Fibroblast of pulmonary artery (primary cell): ENCODE measurements around the gene ZNF619.
A peak's percentile ranks its signal among the peaks of the same experiment; 100 is the strongest.
"Not testable (repeated sequence)": the region's sequence is repeated elsewhere in the genome, so short reads cannot be mapped to it uniquely, and the experiment has no call there.

Experiments used
- DNase-seq: peaks from one replicate; pipeline ENCODE4 v3.0.0-alpha.2; 2010; ENCODE audit warnings: low read depth
- H3K4me3 ChIP-seq: replicated peaks from 2 replicates; pipeline ENCODE4 v1.5.1; 2011; ENCODE audit warnings: low read depth, mild to moderate bottlenecking, control low read depth, low read length, moderate library complexity
- TF ChIP-seq, protein P1 (sequence below): IDR thresholded peaks from 2 replicates; pipeline ENCODE4 v1.5.1; 2011; ENCODE audit warnings: mild to moderate bottlenecking, control low read depth, low read length, inconsistent platforms; ENCODE audit errors: missing control alignments

Gene ZNF619

DNA sequence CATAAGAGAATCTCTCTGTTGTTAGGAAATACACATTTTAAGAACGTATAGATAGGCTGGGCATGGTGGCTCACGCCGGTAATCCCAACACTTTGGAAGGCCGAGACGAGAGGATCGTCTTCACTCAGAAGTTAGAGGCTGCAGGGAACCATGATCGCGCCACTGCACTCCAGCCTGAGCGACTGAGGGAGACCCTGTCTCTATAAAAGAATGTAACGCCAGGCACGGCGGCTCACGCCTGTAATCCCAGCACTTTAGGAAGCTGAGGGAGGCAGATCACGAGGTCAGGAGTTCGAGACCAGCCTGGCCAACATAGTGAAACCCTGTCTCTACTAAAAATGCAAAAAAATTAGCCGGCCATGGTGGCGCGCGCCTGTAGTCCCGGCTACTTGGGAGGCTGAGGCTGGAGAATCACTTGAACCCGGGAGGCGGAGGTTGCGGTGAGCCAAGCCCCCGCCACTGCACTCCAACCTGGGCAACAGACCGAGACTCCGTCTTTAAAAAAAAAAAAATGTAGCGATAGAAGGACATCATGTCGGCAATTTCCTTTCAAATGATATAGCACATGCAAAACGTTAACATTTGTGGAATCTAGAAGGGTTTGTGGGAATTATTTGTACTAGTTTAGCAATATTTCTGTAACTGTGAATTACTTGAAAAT, 20.5 kb upstream of the ZNF619 start:
- TF ChIP-seq, protein P1, sequence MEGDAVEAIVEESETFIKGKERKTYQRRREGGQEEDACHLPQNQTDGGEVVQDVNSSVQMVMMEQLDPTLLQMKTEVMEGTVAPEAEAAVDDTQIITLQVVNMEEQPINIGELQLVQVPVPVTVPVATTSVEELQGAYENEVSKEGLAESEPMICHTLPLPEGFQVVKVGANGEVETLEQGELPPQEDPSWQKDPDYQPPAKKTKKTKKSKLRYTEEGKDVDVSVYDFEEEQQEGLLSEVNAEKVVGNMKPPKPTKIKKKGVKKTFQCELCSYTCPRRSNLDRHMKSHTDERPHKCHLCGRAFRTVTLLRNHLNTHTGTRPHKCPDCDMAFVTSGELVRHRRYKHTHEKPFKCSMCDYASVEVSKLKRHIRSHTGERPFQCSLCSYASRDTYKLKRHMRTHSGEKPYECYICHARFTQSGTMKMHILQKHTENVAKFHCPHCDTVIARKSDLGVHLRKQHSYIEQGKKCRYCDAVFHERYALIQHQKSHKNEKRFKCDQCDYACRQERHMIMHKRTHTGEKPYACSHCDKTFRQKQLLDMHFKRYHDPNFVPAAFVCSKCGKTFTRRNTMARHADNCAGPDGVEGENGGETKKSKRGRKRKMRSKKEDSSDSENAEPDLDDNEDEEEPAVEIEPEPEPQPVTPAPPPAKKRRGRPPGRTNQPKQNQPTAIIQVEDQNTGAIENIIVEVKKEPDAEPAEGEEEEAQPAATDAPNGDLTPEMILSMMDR, result no peak
- H3K4me3 ChIP-seq, result peak overlapping the region; percentile 81

DNA sequence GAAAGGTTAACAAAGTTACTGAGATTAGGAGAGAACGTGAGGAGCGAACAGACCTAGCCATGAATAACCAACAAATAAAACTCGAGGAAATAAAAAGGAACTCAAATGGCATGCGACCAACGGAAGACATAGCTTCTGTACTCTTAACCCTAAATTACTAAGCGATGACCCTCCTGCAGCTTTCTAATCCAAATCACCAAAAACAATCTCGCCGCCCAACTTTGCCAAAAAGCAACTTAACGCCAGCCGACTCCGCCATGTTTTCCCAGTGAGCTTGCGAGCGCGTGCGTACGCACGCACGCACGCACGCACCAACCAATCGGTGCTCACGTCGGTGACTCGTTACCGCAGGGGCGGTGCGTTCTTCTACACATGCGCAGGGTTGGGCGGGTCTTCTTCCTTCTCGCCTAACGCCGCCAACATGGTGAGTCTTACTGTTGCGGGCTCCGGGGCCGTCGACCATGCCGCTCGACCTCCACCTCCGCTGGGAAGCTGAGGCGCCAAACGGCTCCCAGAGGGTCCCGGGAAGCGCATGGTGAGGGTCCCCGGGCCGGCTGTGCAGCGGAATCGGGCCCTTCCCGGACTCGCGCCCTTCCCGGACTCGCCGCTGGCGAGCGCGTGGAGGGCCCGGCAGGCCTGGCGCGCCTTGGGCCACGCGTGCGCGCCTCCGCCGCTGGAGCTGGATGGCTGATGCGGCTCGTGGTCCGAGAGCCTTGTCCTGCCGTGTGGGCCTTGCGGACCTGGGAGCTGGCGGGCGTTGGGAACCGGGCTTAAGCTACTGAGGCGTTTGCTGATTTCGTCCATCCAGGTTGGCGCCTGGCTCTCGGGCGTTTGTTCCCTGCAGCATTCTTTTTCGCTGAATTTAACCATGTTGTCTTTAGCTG, 19.7 kb upstream of the ZNF619 start, which contains the start of gene RPL14:
Gene RPL14, plus strand, starts transcription at position 400 of the 884 bp plus-strand sequence. Its CDS starts 133 bp downstream, at position 533.
- peak within 1 kb of the TSS; percentile 81 for H3K4me3 ChIP-seq
- DNase-seq, result peak; percentile 97
- TF ChIP-seq, protein P1, result no peak

More for the DNA sequence above, 20.5 kb upstream of the ZNF619 start:
- no peak for DNase-seq

DNA sequence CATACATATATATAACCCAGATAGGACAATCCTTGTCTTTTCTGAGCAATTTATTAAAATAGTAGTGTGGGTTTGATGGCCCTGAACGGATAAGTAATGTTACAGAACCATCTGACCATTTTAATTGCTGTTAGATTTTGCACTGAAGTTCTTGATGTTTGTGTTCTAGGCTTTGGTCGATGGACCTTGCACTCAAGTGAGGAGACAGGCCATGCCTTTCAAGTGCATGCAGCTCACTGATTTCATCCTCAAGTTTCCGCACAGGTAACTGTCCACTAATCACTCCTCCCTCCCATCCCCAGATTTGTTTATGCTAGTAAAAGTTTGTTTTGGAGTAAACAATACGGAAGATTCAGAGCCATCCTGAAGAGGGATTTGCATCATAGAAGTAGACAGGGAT, 18.4 kb upstream of the ZNF619 start:
- H3K4me3 ChIP-seq, result peak overlapping the region; percentile 81
- TF ChIP-seq, protein P1, result no peak
- no peak for DNase-seq

DNA sequence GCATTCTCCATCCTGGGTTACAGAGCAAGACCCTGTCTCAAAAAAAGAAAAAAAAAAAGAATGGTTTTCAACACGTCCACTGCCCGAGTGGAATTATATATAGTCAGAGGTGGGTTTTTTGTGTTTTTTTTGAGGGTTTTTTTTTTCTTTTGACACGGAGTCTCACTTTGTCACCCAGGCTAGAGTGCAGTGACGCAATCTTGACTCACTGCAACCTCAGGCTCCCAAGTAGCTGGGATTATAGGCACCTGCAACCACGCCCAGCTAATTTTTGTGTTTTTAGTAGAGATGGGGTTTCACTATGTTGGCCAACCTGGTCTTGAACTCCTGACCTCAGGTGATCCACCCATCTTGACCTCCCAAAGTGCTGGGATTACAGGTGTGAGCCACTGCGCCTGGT, 16.4 kb upstream of the ZNF619 start:
- DNase-seq, H3K4me3 ChIP-seq: not testable (repeated sequence)

DNA sequence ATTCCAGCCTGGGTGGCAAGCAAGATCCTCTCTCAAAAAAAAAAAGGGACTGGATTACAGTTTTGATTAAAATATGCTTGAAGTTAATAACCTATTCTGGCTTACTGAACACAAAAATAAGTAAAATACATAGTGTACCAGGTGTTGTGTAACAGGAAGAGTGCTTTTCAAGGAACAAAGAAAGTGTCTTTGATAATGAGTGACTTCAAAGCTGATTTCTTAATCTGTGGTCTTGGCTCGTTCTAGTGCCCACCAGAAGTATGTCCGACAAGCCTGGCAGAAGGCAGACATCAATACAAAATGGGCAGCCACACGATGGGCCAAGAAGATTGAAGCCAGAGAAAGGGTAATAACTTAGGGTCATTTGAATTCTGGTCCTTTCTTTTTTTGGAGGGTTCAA, 15.8 kb upstream of the ZNF619 start:
- DNase-seq, result no peak
- H3K4me3 ChIP-seq, result no peak overlapping the region
- TF ChIP-seq, protein P1, result no peak

DNA sequence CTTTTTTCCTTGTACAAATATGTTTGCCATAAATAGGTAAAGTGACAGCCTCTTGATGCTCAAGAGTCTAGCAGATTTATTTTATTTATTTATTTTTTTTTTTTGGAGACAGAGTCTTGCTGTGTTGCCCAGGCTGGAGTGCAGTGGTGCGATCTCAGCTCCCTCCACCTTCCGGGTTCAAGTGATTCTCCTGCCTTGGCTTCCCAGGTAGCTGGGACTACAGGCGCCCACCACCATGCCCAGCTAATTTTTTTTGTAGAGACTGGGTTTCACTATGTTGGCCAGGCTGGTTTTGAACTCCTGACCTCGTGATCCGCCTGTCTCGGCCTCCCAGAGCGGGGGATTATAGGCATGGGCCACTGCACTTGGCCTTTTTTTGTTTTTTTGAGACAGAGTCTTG, 14.1 kb upstream of the ZNF619 start:
- not testable (repeated sequence) for H3K4me3 ChIP-seq, DNase-seq

DNA sequence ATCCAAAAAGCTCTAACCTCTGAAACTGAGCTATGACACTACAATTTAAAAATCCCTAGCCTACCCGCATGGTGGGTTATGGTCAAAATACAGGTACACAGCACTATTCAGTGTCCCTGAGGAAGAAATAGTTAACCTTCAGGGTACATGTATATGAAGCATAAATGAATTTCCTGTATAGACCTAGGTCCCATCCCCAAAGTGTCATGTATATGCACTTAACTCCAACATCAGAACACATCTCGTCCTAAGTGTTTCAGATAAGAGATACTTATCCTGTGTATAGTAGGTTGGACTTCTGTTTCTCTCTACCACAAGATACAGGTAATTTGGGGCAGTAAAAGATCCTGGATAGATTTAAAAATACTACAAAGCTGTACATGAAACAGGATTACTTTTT, 13.3 kb upstream of the ZNF619 start:
- TF ChIP-seq, protein P1, result no peak
- DNase-seq, result no peak
- no peak overlapping the region for H3K4me3 ChIP-seq
